Retina (tissue), 1 donor: Measurements from ENCODE around the gene GALNT14.
"Not testable (repeated sequence)": the region's sequence is repeated elsewhere in the genome, so short reads cannot be mapped to it uniquely, and the experiment has no call there.

Experiments
- DNase-seq: peaks from one replicate; pipeline ENCODE4 v3.0.0-alpha.2; 2016

GALNT14 gene

GRCh38 chr2:31138037-31138962 is at the start of gene GALNT14:
GALNT14 (minus strand) TSS chr2:31138440; CDS start chr2:31138086, 354 bp downstream.
- DNase-seq: peak; percentile 90

- no peak for DNase-seq
Observed at GRCh38 chr2:31187166-31187565, 48.9 kb upstream of the GALNT14 start.

GRCh38 chr2:31183973-31184372 is 45.7 kb upstream of the GALNT14 start:
- DNase-seq: not testable (repeated sequence)

GRCh38 chr2:31176742-31177141 is 38.5 kb upstream of the GALNT14 start:
- DNase-seq: no peak

- DNase-seq: no peak
Observed at GRCh38 chr2:31171142-31171541, 32.9 kb upstream of the GALNT14 start.

GRCh38 chr2:31170071-31170698 is 31.9 kb upstream of the GALNT14 start:
- DNase-seq: peak; percentile 78

GRCh38 chr2:31168291-31168690 is 30.1 kb upstream of the GALNT14 start:
- DNase-seq: no peak

- DNase-seq: no peak
Observed at GRCh38 chr2:31166925-31167324, 28.7 kb upstream of the GALNT14 start.

- peak; percentile 42 for DNase-seq
Observed at GRCh38 chr2:31163011-31163539, 24.8 kb upstream of the GALNT14 start.

- DNase-seq: no peak
Observed at GRCh38 chr2:31161637-31162036, 23.4 kb upstream of the GALNT14 start.

GRCh38 chr2:31151501-31151900 is 13.3 kb upstream of the GALNT14 start:
- DNase-seq: no peak

- DNase-seq: no peak
Observed at GRCh38 chr2:31150120-31150670, 12.0 kb upstream of the GALNT14 start.

GRCh38 chr2:31148514-31148913 is 10.3 kb upstream of the GALNT14 start:
- DNase-seq: no peak

GRCh38 chr2:31147645-31148044 is 9.4 kb upstream of the GALNT14 start:
- DNase-seq: no peak

GRCh38 chr2:31142110-31142509 is 3.9 kb upstream of the GALNT14 start:
- DNase-seq: no peak

GRCh38 chr2:31141443-31142085 is 3.3 kb upstream of the GALNT14 start:
- DNase-seq: no peak

- no peak for DNase-seq
Observed at GRCh38 chr2:31140151-31140550, 1.9 kb upstream of the GALNT14 start.

- no peak for DNase-seq
Observed at GRCh38 chr2:31139671-31140070, 1.4 kb upstream of the GALNT14 start.

GRCh38 chr2:31137211-31138036 is 816 bp downstream of the GALNT14 start:
- DNase-seq: peak; percentile 60

- DNase-seq: no peak
Observed at GRCh38 chr2:31136732-31137131, 1.5 kb downstream of the GALNT14 start.

- no peak for DNase-seq
Observed at GRCh38 chr2:31136000-31136399, 2.2 kb downstream of the GALNT14 start.

- no peak for DNase-seq
Observed at GRCh38 chr2:31134480-31134879, 3.8 kb downstream of the GALNT14 start.
